Activated CD4-positive, alpha-beta memory T cell treated with anti-CD3 and anti-CD28 coated beads, Interleukin-2, amount 10 ng/mL, durations not matched to agents 7 days and 5 days (primary cell): Measurements from ENCODE around the gene SH3RF3. TPM values are rescaled to one million over a fixed set of nuclear protein-coding genes. Genes with fewer than 3 reads are reported as not detected.

ENCODE experiments used
- CTCF ChIA-PET: fragments of 350-600 bp; sonication (Branson Sonifier 250); formaldehyde crosslinking; loops from one replicate; lab custom pipeline; 2021; ENCODE audit warnings: antibody characterized with exemption, inconsistent platforms; lab: Charles Lee
- POLR2A ChIA-PET: fragments of 350-600 bp; sonication (Branson Sonifier 250); formaldehyde crosslinking; loops from one replicate; lab custom pipeline; 2021; ENCODE audit warnings: antibody characterized with exemption; lab: Charles Lee
- DNase-seq: peaks from one replicate; pipeline ENCODE4 v3.0.0-alpha.2; 2020
- H3K27ac Mint-ChIP-seq: one replicate; pipeline ENCODE4 v1.8.0; 2021; ENCODE audit warnings: mild to moderate bottlenecking, mixed read lengths
- H3K27me3 Mint-ChIP-seq: one replicate; pipeline ENCODE4 v1.8.0; 2021; ENCODE audit warnings: mixed read lengths
- H3K36me3 Mint-ChIP-seq: one replicate; pipeline ENCODE4 v1.8.0; 2021; ENCODE audit warnings: low read depth, mixed read lengths
- H3K4me1 Mint-ChIP-seq: one replicate; pipeline ENCODE4 v1.8.0; 2021; ENCODE audit warnings: mixed read lengths
- H3K4me3 Mint-ChIP-seq: one replicate; pipeline ENCODE4 v1.8.0; 2021; ENCODE audit warnings: mild to moderate bottlenecking, mixed read lengths
- H3K9me3 Mint-ChIP-seq: one replicate; pipeline ENCODE4 v1.8.0; 2021; ENCODE audit warnings: mixed read lengths
- total RNA-seq, 2 experiments: library from RNA; stranded (reverse); gene quantifications; one replicate each; pipeline ENCODE4 v1.2.3, GENCODE V29; 2021

Gene SH3RF3
- total RNA-seq, 2 experiments from 2014 or later, result 0.23 to 0.45 TPM

DNA sequence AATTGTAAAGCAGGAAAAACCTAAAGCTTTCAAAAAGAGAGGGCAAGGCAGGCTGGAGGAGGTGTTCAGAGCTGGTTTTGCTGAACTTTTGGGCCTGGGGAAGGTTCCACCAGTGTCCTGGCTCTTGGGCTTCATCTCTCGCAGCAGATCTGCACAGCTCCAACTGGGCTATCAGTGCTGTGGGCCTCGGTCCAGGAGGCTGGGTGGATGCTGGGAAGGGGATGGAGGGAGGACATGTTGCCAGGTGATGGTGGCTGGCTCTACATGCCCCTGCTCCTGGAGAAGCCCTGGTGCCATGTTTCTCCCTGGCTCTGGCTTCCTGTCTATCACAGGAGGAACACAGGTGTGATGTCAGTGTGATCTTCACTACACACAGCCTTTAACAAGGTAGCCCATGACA lies 187.1 kb downstream of the SH3RF3 start:
- POLR2A ChIA-PET, result no interaction called here
- H3K27ac Mint-ChIP-seq, result no peak overlapping the region
- no peak for DNase-seq
- H3K4me1 Mint-ChIP-seq, result peaks cover 13% of the 10 kb centered on the region
- H3K36me3 Mint-ChIP-seq, result no peaks in the 10 kb centered on the region
- CTCF ChIA-PET, result no interaction called here
- no peak overlapping the region for H3K4me3 Mint-ChIP-seq
- H3K9me3 Mint-ChIP-seq, result no peaks in the 10 kb centered on the region
- peaks cover 76% of the 10 kb centered on the region for H3K27me3 Mint-ChIP-seq

DNA sequence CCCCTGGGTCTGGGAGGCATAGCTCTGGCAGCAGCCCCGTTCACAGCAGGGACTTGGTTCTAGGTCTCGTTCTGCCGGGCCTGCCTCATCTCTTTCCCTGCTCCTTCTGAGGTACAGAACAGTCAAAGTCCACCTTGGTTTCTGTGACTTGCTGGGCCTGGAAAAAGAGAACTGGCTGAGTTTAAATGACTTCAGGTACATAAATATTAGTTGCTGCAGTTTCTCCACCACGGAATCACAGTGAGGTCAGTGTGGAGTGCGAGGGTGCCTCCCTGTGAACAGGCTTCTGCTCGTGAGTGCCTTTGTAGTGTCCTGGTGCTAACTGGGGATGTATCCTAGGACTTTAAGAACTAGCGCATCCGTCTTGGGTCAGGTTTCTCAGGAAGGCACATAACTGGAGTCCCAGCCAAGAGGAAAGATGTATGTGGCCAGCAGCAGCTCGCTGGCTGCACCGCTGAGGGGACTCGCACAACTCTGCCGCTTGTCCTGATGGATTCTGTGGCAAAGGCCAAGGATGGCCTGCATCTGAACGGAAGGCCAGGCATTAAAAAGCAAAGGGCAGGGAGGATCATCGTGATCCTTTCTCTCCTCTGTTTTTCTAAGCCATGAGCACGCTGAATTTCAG lies 188.6 kb downstream of the SH3RF3 start:
- Mint-ChIP-seq H3K4me1 (peaks cover 13% of the 10 kb centered on the region), H3K27me3 (peaks cover 78% of the 10 kb centered on the region), H3K36me3 (no peaks in the 10 kb centered on the region), H3K4me3 (no peak overlapping the region), H3K9me3 (no peaks in the 10 kb centered on the region), H3K27ac (no peak overlapping the region)
- POLR2A ChIA-PET, result no interaction called here
- no peak for DNase-seq
- CTCF ChIA-PET, result no interaction called here

DNA sequence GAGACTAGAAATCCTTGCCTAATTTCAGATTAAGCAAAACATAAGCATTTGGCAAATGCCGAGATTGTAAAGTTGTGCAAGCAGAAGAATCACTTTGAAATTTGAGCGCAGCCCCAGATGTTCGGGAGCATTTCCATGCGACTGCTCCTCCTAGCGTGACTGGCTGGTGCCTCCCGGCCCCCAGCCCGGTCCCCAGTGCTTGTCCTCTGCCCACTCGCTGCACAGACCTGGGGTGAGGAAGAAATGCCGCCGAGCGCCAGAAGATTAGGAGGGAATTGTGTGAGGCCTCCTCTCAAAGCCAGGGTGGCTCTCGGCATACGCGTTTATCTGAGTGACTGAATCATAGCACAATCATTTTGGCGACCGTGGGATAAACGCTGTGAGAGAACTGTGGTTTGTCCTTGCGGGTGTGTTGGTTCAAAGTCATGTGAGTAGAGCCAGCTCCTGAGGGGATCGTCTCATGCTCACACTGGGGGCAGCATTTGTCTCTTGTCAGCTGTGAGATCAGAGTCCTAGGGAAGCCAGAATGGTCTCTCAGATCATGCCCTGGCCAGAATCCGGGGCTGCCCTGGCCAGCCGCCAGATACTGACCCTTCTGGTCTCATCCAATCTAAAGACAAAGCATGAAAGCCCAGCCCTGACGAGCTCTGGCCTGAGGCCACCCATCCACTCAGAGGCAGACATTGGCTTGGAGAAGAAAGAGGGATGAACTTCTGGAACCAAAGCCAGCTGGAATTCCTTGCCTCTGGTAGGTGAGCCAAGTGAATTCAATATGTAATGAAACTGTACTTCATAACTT lies 189.3 kb downstream of the SH3RF3 start:
- ChIA-PET POLR2A (no interaction called here), CTCF (no interaction called here)
- Mint-ChIP-seq H3K4me1 (peaks cover 13% of the 10 kb centered on the region), H3K9me3 (no peaks in the 10 kb centered on the region), H3K4me3 (no peak overlapping the region), H3K36me3 (no peaks in the 10 kb centered on the region), H3K27me3 (peaks cover 79% of the 10 kb centered on the region), H3K27ac (no peak overlapping the region)
- DNase-seq, result no peak

DNA sequence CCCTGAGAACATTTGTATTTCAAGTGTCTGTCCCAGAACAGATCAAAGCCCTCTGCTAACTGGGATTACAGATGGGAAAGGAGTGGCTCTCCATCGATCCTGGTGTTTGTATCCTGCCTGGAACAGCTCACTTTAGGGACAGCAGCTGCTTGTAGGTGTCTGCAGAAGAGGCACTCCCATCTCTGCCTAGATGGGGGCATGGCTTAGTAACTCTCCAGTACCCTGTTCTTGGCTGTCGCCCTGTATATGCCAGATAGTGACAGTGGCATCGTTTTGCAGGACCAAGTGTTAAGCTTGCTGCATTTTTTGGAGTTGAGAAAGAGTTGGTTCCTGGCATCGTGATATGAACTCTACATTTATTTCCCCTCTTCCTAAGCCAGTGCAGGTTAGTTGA lies 189.9 kb downstream of the SH3RF3 start:
- ChIA-PET CTCF (no interaction called here), POLR2A (interaction anchor here (0.7 kb wide), 1 partner anchor 13 kb away, joined by 3 read pairs; no protein-coding TSS in a partner anchor)

DNA sequence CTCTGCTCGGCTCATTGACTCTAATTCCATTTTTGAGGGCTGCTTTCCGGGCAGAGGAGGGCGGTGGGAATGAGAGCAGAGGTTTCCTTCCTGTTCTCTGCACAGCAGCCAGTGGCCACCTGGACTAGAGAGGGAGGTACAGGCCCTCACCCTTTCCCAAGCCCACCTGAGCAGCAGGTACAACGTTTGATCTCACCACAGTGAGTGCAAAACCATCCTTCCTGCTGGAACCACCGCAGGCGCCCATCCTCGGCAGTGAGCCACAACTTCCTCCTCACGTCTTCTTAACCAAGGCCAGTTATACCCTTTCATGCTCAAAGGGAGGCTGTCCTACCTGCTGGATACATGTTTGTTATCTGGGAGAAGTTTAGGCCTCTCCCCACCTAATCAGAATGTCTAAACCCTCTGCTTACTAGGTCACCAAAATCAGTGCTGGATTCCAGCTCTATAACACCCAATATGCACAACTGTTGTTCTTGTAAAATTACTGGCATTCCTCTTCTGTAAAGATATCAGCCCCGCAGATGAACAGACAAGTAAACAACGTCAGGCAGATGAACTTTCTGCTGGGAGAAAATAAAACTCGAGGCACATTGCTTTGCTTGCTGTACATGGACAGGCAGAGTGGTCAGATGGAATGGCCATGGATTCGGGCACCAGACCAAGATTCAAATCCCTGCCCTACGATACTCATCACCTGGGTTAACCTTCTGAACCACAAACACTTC lies 191.4 kb downstream of the SH3RF3 start:
- no peak overlapping the region for H3K27ac Mint-ChIP-seq
- no peak overlapping the region for H3K4me3 Mint-ChIP-seq
- H3K9me3 Mint-ChIP-seq, result no peaks in the 10 kb centered on the region
- POLR2A ChIA-PET, result no interaction called here
- H3K4me1 Mint-ChIP-seq, result peaks cover 17% of the 10 kb centered on the region
- H3K27me3 Mint-ChIP-seq, result peaks cover 81% of the 10 kb centered on the region
- H3K36me3 Mint-ChIP-seq, result no peaks in the 10 kb centered on the region
- DNase-seq, result no peak
- CTCF ChIA-PET, result no interaction called here

More for the DNA sequence above, 189.9 kb downstream of the SH3RF3 start:
- no peak overlapping the region for H3K27ac Mint-ChIP-seq
- DNase-seq, result no peak
- H3K9me3 Mint-ChIP-seq, result no peaks in the 10 kb centered on the region
- H3K36me3 Mint-ChIP-seq, result no peaks in the 10 kb centered on the region
- H3K4me1 Mint-ChIP-seq, result peaks cover 13% of the 10 kb centered on the region
- peaks cover 76% of the 10 kb centered on the region for H3K27me3 Mint-ChIP-seq
- H3K4me3 Mint-ChIP-seq, result no peak overlapping the region

DNA sequence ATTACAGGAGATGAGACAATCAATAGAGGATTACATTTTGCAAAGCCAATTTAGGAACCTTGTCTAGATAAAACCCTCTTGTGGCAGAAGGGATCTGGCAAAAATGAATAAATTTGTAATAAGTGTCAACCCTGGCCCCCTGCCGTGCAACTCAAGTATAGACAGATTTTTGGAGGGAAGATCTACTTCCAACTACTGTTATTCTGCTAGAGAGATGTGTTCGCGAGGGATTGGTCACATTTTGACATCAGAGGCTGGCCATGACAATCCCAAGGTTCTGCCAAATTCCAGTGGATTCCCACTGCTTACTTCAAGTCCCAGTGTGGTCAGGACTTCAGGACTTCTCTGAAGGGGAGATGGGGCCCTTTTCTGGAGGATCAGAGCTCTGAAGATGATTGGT lies 192.6 kb downstream of the SH3RF3 start:
- Mint-ChIP-seq H3K36me3 (no peaks in the 10 kb centered on the region), H3K9me3 (no peaks in the 10 kb centered on the region), H3K4me1 (peaks cover 18% of the 10 kb centered on the region), H3K4me3 (no peak overlapping the region), H3K27me3 (peaks cover 82% of the 10 kb centered on the region), H3K27ac (no peak overlapping the region)
- ChIA-PET CTCF (no interaction called here), POLR2A (no interaction called here)
- DNase-seq, result no peak

DNA sequence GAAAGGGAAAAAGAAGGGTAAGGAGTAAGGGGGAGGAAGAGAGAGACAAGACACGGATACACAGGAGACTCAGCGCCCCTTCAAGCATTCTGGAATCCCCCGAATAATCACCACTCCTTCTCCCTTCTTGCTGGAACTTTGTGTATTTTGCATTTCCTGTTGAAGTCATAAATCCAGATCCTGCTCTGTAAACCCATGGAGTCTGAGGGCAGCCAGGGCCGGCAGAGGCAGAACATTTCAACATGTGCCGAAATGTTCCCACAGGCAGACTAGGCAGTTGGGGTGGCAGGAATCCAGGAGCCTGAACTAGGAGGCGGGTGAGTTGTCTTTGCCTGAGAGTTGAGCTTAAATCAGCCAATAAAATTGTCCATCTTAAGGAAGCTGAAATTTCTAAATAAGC lies 193.1 kb downstream of the SH3RF3 start:
- Mint-ChIP-seq H3K27ac (no peak overlapping the region), H3K4me3 (no peak overlapping the region), H3K9me3 (no peaks in the 10 kb centered on the region), H3K27me3 (peaks cover 86% of the 10 kb centered on the region), H3K4me1 (peaks cover 14% of the 10 kb centered on the region), H3K36me3 (no peaks in the 10 kb centered on the region)
- no peak for DNase-seq
- CTCF ChIA-PET, result no interaction called here
- POLR2A ChIA-PET, result no interaction called here

DNA sequence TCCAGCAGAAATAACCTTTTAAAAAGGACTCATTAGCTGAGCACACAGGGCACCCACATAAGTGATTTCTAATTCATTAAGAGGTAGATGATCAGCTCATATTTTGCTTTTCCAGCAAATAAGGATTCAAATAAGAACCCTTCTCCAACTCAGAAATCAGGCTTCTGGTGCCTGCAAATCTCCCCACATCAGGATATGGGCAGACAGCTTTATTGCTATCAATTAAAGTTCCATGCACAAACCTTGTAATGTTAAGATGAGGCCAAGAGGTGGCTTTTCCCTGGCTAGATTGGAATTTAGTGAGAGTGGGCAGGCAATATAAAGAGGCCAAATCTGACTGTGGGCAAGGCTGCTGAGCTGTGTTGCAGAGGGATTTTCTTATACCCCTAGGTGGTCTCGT lies 193.6 kb downstream of the SH3RF3 start:
- Mint-ChIP-seq H3K4me3 (no peak overlapping the region), H3K27ac (no peak overlapping the region), H3K9me3 (no peaks in the 10 kb centered on the region), H3K36me3 (no peaks in the 10 kb centered on the region), H3K4me1 (peaks cover 14% of the 10 kb centered on the region), H3K27me3 (peaks cover 87% of the 10 kb centered on the region)
- ChIA-PET CTCF (interaction anchor here (1.3 kb wide), 1 partner anchor 26 kb away, joined by 5 read pairs; no protein-coding TSS in a partner anchor), POLR2A (no interaction called here)
- DNase-seq, result no peak

DNA sequence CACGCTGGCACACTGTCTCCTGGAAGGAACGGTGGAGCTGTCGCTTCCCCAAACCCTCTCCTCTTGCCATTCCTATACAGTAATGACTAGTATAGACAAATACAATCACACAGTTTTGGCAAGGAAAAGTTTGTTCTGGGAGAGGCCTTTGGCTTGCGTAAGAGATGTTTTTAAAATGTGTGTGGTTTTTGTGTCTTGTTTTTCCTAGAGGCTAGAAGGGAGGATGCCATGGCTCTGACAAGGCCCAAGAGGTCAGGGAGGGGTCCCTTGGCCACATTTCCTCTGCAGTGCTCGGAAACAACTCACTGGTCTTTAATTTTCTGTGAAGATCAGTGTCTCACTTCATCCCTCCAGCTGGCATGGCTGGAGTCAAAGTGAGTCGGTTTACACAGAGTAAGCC lies 195.9 kb downstream of the SH3RF3 start:
- Mint-ChIP-seq H3K4me3 (no peak overlapping the region), H3K4me1 (peaks cover 18% of the 10 kb centered on the region), H3K36me3 (peaks cover 3% of the 10 kb centered on the region), H3K9me3 (no peaks in the 10 kb centered on the region), H3K27me3 (peaks cover 84% of the 10 kb centered on the region), H3K27ac (no peak overlapping the region)
- DNase-seq, result no peak
- POLR2A ChIA-PET, result no interaction called here
- CTCF ChIA-PET, result no interaction called here

DNA sequence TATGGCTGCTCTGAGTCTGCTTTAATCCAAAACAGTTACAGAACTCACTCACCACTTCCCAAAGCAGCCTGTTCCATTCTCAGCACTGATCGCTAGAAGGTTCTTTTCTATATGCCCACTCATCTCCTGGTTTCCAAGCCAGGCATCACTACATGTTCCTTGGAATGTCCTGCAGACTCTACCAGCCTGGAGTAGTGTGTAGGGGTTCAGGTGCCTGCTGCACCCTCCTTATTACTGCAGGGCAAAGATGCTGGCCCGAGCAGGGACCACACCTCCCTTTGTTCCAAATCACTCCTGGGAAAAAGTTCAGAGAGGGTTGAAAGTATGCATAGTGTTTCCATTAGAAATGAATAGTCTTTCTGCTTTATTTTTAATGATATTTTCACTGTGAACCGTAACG lies 196.6 kb downstream of the SH3RF3 start:
- no peak overlapping the region for H3K4me3 Mint-ChIP-seq
- peaks cover 6% of the 10 kb centered on the region for H3K36me3 Mint-ChIP-seq
- H3K27ac Mint-ChIP-seq, result no peak overlapping the region
- ChIA-PET CTCF (no interaction called here), POLR2A (no interaction called here)
- no peaks in the 10 kb centered on the region for H3K9me3 Mint-ChIP-seq
- DNase-seq, result no peak
- H3K27me3 Mint-ChIP-seq, result peaks cover 82% of the 10 kb centered on the region
- H3K4me1 Mint-ChIP-seq, result peaks cover 15% of the 10 kb centered on the region

DNA sequence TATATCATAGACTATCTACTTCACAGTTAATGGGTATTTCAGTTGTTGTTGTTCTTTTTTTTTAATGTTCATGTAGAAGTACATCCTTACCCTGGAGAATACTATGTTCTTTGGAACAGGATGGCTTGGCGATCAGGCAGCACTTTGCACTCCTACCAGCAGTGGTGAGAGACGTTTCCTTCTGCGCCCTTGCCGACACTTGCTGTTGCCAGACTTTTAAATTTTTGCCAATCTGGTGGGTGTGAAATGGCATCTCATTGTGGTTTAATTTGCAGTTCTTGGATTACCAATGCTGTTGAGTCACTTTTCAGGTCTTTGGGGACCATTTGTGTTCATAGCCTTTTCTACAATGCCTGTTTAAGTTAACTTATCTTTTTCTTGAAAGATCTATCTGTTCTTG lies 197.3 kb downstream of the SH3RF3 start:
- H3K9me3 Mint-ChIP-seq, result no peaks in the 10 kb centered on the region
- H3K36me3 Mint-ChIP-seq, result peaks cover 6% of the 10 kb centered on the region
- ChIA-PET CTCF (no interaction called here), POLR2A (no interaction called here)
- H3K27me3 Mint-ChIP-seq, result peaks cover 82% of the 10 kb centered on the region
- peaks cover 15% of the 10 kb centered on the region for H3K4me1 Mint-ChIP-seq
- H3K27ac Mint-ChIP-seq, result no peak overlapping the region
- no peak overlapping the region for H3K4me3 Mint-ChIP-seq
- DNase-seq, result no peak

DNA sequence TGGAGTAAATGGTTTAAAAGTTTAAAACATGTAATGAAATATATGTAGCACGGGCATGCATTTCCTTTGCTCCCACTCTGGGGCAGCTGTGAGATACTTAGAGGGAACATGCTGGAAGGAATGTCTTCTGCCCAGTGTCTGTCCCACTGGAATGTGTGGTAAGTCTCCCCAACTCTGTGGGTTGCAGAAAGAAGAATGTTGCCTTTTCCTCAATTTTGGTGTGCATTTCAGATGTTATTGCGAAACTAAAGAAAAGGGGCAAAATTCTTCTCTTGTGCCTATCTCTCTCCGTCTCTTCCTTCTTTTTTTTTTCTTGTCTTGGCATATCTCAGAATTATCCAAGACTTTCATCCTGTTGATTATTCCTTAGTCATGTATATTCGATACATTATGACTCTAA lies 201.1 kb downstream of the SH3RF3 start:
- CTCF ChIA-PET, result no interaction called here
- no peak for DNase-seq
- H3K9me3 Mint-ChIP-seq, result no peaks in the 10 kb centered on the region
- no peak overlapping the region for H3K4me3 Mint-ChIP-seq
- POLR2A ChIA-PET, result no interaction called here
- no peak overlapping the region for H3K27ac Mint-ChIP-seq
- H3K36me3 Mint-ChIP-seq, result peaks cover 6% of the 10 kb centered on the region
- peaks cover 43% of the 10 kb centered on the region for H3K4me1 Mint-ChIP-seq
- peaks cover 67% of the 10 kb centered on the region for H3K27me3 Mint-ChIP-seq

DNA sequence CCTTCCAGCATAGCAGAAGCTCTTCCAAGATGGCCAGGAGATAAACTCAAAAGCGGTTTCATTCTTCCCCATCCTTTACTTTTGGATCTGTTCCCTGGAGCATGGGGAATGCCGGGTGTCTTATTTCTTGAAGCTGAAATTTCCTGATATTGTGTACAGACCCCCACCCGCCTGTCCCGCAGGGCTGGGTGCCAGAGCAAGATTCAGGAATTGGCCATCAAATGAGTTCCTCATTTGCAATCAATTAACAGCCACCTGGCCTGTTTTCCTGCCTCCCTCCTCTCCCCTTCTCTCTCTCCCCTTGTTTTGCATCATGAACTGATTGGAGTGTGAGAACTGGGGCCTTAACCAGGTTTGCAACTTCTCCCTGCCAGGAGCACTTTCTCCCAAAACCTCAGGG lies 202.1 kb downstream of the SH3RF3 start:
- no peak for DNase-seq
- Mint-ChIP-seq H3K27me3 (peaks cover 65% of the 10 kb centered on the region), H3K36me3 (peaks cover 6% of the 10 kb centered on the region), H3K4me3 (no peak overlapping the region), H3K9me3 (no peaks in the 10 kb centered on the region), H3K27ac (no peak overlapping the region), H3K4me1 (peaks cover 49% of the 10 kb centered on the region)
- POLR2A ChIA-PET, result no interaction called here
- CTCF ChIA-PET, result no interaction called here
